Ammon's horn (tissue), 1 donor: ENCODE results near the gene DPM3.
A peak's percentile ranks its signal among the peaks of the same experiment; 100 is the strongest.

Experiments
- DNase-seq: peaks from one replicate; pipeline ENCODE4 v3.0.0-alpha.2; 2016; ENCODE audit warnings: low spot score

Gene DPM3

GRCh38 chr1:155093911-155094621, 46.3 kb downstream of the DPM3 start:
- DNase-seq = peak; percentile 78

DNA sequence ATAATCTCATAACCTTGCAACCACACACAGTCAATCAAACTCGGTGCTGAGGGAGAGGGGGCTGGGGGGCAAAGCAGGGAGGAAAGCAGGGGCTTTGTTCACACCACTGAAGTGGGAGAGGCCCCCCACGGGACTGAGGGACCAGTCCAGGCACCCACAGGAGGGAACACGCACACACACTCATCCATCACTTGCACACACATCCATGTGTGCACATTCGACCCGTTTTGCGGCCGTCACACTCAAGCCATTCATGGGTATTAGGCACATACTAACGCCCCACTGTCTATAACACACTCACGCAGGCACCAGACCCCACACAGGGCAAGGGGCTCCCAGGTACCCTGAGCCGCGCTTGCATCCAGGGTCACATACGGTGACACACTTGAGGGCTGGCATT, 47.7 kb downstream of the DPM3 start:
- no peak for DNase-seq

- DNase-seq = no peak
Observed at GRCh38 chr1:155092131-155092530, 48.2 kb downstream of the DPM3 start.

- DNase-seq = peak; percentile 79
Observed at GRCh38 chr1:155091071-155092051, 49.0 kb downstream of the DPM3 start.
